ENCODE measurements around the gene TUBA3D. TPM values are rescaled to one million over a fixed set of nuclear protein-coding genes. Genes with fewer than 3 reads are reported as not detected.
A peak's percentile ranks its signal among the peaks of the same experiment; 100 is the strongest.
"Not testable (repeated sequence)": the region's sequence is repeated elsewhere in the genome, so short reads cannot be mapped to it uniquely, and the experiment has no call there.

TUBA3D gene
- total RNA-seq, 1 donor from 2014 or later = not detected

DNA sequence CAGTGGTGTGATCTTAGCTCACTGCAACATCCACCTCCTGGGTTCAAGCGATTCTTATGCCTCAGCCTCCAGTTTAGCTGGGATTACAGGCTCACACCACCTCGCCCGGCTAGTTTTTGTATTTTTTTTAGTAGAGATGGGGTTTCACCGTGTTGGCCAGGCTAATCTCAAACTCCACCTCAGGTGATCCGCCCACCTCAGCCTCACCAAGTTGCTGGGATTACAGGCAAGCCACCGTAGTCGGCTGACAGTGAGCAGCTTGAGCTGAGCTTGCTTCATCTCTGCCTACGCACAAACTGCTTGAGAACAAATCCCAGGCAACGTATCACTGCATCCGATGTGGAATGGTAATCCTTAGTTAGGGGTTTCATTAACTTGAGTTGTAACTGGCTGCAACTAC is 8.2 kb upstream of the TUBA3D start:
- H3K4me1 ChIP-seq; H3K9me3 ChIP-seq; ATAC-seq; H3K36me3 ChIP-seq; H3K4me3 ChIP-seq; DNase-seq; intact Hi-C loops (cut with DNase I); H3K27ac ChIP-seq; H3K27me3 ChIP-seq: not testable (repeated sequence)

DNA sequence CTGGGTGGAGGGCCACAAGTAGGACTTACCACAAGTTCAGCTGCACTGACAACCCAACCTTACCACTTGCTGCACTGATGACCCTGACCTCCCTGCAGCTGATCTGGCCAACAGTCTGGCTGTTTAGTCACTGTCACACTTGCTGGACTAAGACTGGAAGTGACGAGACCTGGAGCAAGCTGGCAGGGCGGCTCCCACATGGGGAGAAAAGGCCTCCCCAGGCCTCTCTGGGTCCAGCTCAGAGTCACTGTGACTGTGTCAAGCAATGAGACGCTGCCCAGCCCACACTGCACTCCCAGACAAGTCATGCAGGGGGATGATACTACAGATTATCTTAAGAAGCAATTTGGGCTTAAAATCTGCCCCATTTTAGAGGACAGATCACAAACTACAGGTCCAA is 5.0 kb upstream of the TUBA3D start:
- ATAC-seq, H3K27ac ChIP-seq: not testable (repeated sequence)

DNA sequence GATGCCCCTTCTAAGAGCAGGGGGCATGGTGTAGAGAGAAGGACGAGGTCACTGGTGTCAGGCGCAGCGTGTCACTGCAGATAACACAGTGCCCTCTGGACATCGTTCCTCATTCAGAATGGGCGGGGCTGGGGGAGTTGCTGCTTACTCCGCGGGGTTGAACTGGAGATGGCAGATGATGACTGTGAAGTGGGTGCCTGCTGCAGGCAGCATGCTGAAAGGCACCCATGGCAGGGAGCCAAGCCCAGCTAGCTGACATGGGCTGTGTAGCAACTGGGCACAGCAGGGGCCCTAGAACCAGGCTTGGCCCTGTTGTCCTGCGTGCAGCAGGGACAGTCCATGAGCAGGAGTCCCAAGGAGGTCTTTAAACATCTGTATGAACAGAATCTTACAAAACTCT is 4.3 kb upstream of the TUBA3D start:
- H3K36me3 ChIP-seq; H3K9me3 ChIP-seq; H3K4me3 ChIP-seq; intact Hi-C loops (cut with DNase I); DNase-seq; H3K4me1 ChIP-seq; H3K27ac ChIP-seq; H3K27me3 ChIP-seq: not testable (repeated sequence)
- ATAC-seq = peak; percentile 58

More for the DNA sequence above, 5.0 kb upstream of the TUBA3D start:
- H3K4me1 ChIP-seq; DNase-seq; H3K36me3 ChIP-seq; H3K9me3 ChIP-seq; intact Hi-C loops (cut with DNase I); H3K4me3 ChIP-seq; H3K27me3 ChIP-seq: not testable (repeated sequence)

DNA sequence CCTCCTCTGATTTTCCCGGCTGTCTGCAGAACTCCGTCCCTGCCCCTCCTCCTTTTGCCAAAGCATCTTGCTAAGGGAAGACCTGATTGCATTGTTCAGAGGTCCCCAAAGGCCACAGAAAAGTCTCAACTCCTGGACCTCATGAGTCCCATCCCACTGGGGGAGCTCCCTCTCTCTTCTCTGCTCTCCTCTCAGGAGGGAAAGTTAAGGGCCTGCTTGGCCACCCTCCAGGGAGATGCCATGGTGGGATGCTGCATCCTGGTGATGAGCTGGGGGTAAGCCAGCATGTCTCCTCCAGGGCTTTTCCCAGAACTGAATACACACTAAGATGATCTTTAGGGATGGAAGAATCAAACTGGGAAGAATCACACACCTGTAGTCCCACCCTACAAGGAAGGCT is 2.7 kb upstream of the TUBA3D start:
- ATAC-seq; H3K36me3 ChIP-seq; H3K4me3 ChIP-seq; intact Hi-C loops (cut with DNase I); DNase-seq; H3K9me3 ChIP-seq; H3K27ac ChIP-seq; H3K4me1 ChIP-seq; H3K27me3 ChIP-seq: not testable (repeated sequence)

DNA sequence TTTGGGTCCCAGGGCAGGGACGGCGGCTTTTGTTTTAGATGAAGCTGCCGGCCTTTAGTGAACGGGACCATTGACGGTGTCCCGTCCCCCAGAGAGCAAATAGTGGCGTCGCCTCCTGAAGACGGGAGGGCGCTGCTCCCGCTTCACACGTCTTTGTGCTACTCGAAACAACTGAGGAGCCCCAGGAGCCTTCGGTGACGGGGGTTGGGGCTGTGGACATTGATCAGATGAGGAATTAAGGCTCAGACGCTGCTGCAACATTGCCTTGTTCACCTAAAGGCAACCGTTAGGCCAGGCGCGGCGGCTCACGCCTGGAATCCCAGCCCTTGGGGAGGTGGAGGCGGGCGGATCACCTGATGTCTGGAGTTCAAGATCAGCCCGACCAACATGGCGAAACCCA is 444 bp downstream of the TUBA3D start:
- H3K36me3 ChIP-seq; H3K9me3 ChIP-seq; H3K27ac ChIP-seq; DNase-seq; H3K4me1 ChIP-seq; ATAC-seq; H3K27me3 ChIP-seq; H3K4me3 ChIP-seq; intact Hi-C loops (cut with DNase I): not testable (repeated sequence)

DNA sequence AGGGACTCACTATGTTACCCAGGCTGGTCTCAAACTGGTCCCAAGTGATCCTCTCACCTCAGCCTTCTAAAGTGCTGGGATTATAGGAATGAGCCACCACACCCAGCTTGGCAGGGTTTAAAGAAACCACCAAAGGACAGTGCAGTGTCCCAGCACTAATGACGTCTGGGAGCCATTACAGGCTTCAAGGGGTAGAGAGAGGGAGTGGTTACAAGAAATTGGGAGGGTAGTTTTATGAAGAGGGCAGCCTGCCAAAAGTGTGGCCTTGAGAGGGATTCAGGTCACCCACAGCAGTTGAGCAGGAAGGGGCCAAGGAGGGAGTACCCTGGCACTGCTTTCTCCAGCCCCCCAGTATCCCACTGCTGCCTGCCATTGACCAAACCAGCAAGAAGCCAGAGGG is 1.3 kb downstream of the TUBA3D start:
- ATAC-seq; intact Hi-C loops (cut with DNase I); H3K27ac ChIP-seq: not testable (repeated sequence)

DNA sequence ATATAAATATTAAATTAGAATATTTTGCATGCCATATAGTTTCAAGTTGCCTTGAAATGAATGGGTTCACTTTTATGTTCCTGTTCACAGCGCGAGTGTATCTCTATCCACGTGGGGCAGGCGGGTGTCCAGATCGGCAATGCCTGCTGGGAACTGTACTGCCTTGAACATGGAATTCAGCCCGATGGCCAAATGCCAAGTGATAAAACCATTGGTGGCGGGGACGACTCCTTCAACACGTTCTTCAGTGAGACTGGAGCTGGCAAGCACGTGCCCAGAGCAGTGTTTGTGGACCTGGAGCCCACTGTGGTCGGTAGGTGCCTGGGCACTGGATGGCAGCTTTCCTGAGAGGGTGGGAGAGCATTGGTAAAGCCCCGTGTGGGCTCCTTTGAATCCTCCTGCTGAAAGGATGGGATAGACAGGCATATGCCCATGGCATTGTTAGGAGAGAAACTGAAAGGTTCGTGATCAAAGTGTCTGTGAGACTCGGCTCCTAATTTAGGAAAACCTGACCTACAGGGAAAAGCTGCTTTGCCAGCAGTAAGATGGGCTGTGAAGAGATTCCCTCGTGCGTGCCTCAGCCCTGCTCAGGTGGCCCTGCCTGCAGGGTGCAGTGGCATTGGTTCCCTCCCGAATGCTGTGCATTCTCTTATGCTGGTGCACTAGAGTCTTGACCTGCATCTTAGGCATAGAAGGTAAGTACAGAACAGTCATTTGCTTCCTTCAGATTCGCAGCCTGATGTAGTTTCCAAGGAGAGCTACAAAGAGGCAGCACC is 2.3 kb downstream of the TUBA3D start:
- DNase-seq; intact Hi-C loops (cut with DNase I); H3K27ac ChIP-seq; H3K27me3 ChIP-seq; H3K36me3 ChIP-seq; H3K4me3 ChIP-seq; H3K4me1 ChIP-seq; ATAC-seq; H3K9me3 ChIP-seq: not testable (repeated sequence)

More for the DNA sequence above, 1.3 kb downstream of the TUBA3D start:
- not testable (repeated sequence) for DNase-seq, H3K9me3 ChIP-seq, H3K4me3 ChIP-seq, H3K4me1 ChIP-seq, H3K27me3 ChIP-seq, H3K36me3 ChIP-seq

DNA sequence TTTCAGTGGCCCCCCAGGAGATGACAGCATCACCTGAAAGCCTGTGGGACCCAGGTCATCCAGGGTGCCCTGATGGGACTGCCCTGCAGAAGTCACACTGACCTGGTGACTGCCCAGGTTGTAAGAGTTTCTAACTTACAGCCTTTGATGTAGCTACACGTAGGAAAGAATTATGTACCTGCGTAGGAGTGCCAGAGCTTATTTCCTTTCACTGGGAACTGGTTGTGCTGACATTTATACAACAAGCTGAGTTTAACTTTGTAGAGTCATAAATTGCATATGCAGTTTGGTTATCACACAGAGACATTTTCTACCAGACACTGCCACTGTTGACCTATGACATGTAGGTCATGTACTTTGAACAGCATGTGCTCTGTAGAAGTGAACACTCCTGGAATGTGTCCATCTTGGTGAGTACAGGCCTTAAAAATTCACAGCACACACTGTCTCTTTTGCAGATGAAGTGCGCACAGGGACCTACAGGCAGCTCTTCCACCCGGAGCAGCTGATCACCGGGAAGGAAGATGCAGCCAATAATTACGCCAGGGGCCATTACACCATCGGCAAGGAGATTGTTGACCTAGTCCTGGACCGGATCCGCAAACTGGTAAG is 3.0 kb downstream of the TUBA3D start:
- ATAC-seq; H3K27ac ChIP-seq; H3K9me3 ChIP-seq; H3K4me1 ChIP-seq; DNase-seq; H3K4me3 ChIP-seq; H3K36me3 ChIP-seq; H3K27me3 ChIP-seq; intact Hi-C loops (cut with DNase I): not testable (repeated sequence)

DNA sequence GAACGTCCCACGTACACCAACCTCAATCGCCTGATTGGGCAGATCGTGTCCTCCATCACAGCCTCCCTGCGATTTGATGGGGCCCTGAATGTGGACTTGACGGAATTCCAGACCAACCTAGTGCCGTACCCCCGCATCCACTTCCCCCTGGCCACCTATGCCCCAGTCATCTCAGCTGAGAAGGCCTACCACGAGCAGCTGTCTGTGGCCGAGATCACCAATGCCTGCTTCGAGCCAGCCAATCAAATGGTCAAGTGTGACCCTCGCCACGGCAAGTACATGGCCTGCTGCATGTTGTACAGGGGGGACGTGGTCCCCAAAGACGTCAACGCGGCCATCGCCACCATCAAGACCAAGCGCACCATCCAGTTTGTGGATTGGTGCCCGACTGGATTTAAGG is 4.4 kb downstream of the TUBA3D start:
- peak; percentile 26 for DNase-seq
- H3K9me3 ChIP-seq; H3K27me3 ChIP-seq; H3K4me3 ChIP-seq; H3K27ac ChIP-seq; intact Hi-C loops (cut with DNase I); H3K36me3 ChIP-seq; ATAC-seq; H3K4me1 ChIP-seq: not testable (repeated sequence)

DNA sequence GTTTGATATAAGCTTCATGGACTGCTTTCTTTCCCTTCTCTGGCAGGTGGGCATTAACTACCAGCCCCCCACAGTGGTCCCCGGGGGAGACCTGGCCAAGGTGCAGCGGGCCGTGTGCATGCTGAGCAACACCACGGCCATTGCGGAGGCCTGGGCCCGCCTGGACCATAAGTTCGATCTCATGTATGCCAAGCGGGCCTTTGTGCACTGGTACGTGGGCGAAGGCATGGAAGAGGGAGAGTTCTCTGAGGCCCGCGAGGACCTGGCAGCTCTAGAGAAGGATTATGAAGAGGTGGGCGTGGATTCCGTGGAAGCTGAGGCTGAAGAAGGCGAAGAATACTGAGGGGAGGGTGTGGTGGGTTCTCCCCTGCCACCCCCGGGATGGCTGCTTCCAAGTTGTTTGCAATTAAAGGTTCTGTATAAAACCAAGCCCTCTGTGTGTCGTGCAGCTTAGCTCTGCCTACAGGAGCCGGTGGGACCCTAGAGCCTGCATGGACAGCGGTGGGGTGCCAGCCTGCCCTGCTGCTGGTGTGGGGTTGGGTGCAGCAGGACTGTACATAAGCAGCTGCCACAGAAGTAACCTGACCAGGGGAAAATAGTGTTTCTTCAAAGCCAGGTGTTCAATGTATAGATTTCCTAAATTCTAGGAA is 6.7 kb downstream of the TUBA3D start:
- intact Hi-C loops (cut with DNase I); ATAC-seq; H3K27me3 ChIP-seq: not testable (repeated sequence)

DNA sequence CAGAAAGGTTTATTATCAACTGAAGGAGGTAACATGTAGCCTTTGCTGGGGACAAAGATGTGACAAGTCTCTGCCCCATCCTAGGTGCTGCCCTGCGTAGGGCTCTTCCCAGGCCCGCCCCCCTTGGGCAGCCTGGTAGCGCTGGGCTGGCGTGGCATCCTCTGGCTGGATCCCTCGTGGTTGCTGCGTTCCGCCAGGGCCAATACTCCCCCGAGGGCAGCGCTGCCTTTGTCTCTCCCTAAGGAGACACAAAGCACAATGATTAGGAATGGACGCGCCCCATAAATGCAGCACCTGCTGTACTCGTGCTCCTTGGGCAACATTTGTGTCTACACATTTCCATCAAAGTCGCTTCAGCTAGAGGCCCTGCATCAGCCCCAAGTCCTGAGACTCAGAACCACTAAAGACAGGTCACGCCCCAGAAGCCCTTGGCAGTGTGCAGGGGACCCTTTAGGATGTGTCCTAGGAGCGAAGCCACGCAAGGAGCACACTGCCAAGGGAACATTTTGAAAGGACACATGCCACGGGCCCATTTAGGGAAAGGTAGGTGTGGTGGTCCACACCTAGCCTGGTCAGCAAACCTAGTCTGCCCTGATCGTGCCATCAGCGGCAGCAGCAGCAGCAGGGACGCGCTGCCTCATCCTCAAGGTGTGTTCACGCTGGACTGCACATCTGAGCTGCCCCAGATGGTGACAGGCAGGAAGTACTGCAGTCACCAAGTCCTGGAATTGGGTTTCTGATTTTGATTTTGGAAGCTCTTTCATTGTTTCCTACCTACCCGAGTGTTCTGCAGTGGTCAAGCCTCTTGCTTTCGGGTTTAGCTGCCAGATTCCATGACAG is 8.3 kb downstream of the TUBA3D start:
- H3K9me3 ChIP-seq; H3K36me3 ChIP-seq; intact Hi-C loops (cut with DNase I); H3K27me3 ChIP-seq; ATAC-seq; H3K27ac ChIP-seq; H3K4me1 ChIP-seq; H3K4me3 ChIP-seq: not testable (repeated sequence)
- DNase-seq = peak; percentile 54

More for the DNA sequence above, 6.7 kb downstream of the TUBA3D start:
- not testable (repeated sequence) for H3K27ac ChIP-seq, H3K4me1 ChIP-seq, H3K4me3 ChIP-seq, H3K36me3 ChIP-seq, H3K9me3 ChIP-seq
- peak; percentile 52 for DNase-seq

DNA sequence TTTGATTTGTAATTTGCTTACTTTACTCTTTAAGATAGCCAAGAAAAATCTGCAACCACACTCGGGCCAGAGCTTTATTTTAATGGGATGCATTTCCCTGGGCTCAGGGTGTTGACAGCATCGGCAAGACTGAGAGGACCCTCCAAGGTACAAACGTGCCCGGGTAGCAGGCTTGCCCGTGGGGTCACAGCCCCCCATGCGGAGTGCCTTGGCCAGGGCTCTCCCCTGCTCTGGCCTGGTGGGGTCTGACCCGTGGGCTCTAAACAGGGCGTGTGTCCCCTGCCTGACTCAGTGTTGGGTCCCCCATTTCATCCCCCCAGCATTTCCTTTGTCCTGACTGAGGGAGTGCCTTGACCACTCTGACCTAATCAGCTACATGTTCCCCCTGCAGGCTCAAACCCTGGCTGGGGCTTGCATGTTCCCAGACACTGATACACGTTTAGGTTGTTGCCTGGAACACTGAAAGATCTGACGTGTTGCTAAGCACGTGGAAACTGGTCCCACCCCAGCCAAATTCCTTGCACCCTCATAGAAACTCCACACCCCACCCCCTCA is 9.1 kb downstream of the TUBA3D start:
- H3K4me3 ChIP-seq; H3K4me1 ChIP-seq; intact Hi-C loops (cut with DNase I); ATAC-seq; H3K27ac ChIP-seq; H3K27me3 ChIP-seq; H3K36me3 ChIP-seq; H3K9me3 ChIP-seq: not testable (repeated sequence)
- DNase-seq = peak; percentile 7

DNA sequence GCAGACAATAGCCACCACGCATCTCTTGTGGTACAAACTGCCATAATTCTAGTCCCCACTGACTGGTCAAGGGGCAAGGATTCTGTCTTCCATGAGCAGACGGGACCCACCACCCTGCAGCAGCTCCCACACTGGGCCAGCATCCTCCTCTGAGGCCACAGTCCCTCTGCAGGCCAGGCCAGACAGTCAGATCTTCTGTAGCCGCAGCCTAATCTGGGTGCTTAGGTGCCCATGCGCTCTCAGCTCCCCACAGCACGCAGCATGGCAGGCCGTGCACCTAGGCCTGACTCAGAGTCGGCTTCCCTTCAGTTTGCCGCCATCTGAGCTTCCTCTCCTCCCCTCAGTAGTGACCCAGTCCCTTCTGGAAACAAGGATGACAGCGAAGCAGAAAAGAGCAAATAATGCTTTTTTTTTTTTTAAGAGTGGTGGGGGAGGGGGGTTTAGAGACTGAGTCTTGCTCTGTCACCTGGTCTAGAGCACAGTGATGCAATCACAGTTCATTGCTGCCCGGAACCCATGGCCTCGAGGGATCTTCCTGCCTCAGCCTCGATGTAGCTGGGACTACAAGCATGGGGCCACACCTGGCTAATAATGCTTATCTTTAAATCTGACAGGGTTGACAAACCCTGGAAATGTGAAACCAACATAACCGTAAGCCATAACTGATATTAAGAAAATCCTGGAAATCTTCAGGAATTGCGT is 10.4 kb downstream of the TUBA3D start:
- H3K4me3 ChIP-seq; H3K27me3 ChIP-seq; intact Hi-C loops (cut with DNase I); H3K9me3 ChIP-seq; H3K4me1 ChIP-seq; DNase-seq; ATAC-seq; H3K36me3 ChIP-seq; H3K27ac ChIP-seq: not testable (repeated sequence)

Measured in upper lobe of right lung (tissue), 1 donor.